ENCODE measurements around the gene SH3RF3. TPM values are rescaled to one million over a fixed set of nuclear protein-coding genes. Genes with fewer than 3 reads are reported as not detected.

SH3RF3 gene
- total RNA-seq, 3 donors from 2014 or later: 3.2 to 5.6 (median 4.6) TPM

GRCh38 chr2:109202486-109202885 lies 73.5 kb downstream of the SH3RF3 start:
- Histone ChIP-seq H3K9me3 (no peaks in the 10 kb centered on the region), H3K27me3 (no peaks in the 10 kb centered on the region), H3K27ac (no peak overlapping the region), H3K36me3 (no peaks in the 10 kb centered on the region), H3K4me1 (no peaks in the 10 kb centered on the region), H3K4me3 (no peak overlapping the region)
- no peak for TF ChIP-seq CTCF (IDR thresholded peaks at IDR 0.05)
- no peak for TF ChIP-seq POLR2AphosphoS5 (IDR thresholded peaks at IDR 0.05)
- no peak for TF ChIP-seq POLR2A (IDR thresholded peaks at IDR 0.05)
- DNase-seq (ENCODE audit: low spot score in 2 of 2): no peak
- intact Hi-C loops (cut with DNase I; ENCODE audit: low total_unique reads): no loop called here

DNA sequence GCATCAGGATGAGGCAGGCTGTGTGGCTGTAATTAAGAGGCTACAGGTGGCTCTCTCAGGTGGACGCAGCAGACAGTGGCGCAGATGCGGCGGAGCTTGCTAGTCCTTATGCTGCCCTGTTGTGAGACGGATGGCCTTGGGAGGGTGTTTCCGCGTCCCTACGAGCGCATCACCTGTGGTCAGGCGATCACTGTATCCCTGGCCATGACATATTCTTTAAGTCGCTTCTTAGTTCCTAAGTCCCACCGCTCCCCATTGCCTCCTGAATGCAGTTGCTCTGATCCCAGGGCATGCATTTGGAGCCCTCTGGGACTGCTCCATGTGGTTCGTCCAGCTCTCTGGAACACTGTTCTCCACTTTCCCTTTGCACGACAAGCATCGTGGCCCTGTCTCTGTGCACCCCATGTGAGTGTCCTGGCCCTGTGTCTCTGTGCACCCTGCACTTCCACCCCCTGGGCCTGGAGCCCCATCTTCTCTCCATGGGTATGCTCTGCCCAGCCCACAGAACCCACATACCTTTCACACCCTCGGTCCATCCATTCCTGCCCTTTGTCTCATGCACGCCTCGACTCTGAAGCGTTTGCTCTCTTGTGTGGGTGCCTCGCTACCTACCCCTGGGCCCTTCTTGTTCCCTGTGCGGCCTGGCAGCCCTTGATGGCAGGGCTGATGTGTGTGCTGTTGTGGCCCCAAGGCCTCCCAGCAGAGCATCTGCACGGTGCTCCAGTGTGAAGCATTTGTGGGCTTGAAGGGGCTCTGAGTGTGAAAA lies 74.4 kb downstream of the SH3RF3 start:
- no peak for DNase-seq (ENCODE audit: low spot score in 2 of 2)
- intact Hi-C loops (cut with DNase I; ENCODE audit: low total_unique reads): no loop called here
- Histone ChIP-seq H3K27ac (no peak overlapping the region), H3K9me3 (no peaks in the 10 kb centered on the region), H3K4me1 (no peaks in the 10 kb centered on the region), H3K4me3 (no peak overlapping the region), H3K36me3 (no peaks in the 10 kb centered on the region), H3K27me3 (no peaks in the 10 kb centered on the region)
- TF ChIP-seq POLR2A (IDR thresholded peaks at IDR 0.05) (no peak), POLR2AphosphoS5 (IDR thresholded peaks at IDR 0.05) (no peak), CTCF (IDR thresholded peaks at IDR 0.05) (no peak)

DNA sequence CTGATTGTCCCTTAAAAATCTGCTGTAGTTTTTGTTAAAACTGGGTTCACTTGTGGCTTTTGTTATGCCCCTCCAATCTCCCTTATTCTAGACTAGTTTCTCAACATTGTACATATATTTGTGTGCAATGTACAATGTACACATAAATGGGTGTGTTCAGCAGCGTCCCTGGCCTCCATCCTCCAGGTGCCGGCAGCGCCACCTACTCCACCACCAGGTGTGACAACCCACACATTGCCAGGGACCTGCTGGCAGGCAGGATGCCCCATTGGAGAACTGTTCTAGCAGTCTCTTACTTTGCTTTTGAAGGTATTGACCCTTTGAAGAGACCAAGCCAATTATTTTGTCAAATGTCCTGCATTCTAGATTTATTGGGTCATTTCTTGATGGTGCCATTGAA lies 75.4 kb downstream of the SH3RF3 start:
- H3K9me3 ChIP-seq: no peaks in the 10 kb centered on the region
- H3K27me3 ChIP-seq: no peaks in the 10 kb centered on the region
- TF ChIP-seq POLR2AphosphoS5 (IDR thresholded peaks at IDR 0.05) (no peak), POLR2A (IDR thresholded peaks at IDR 0.05) (no peak), CTCF (IDR thresholded peaks at IDR 0.05) (no peak)
- H3K27ac ChIP-seq: no peak overlapping the region
- H3K4me1 ChIP-seq: peaks cover 0 to 3% of the 10 kb centered on the region in 2 donors
- intact Hi-C loops (cut with DNase I; ENCODE audit: low total_unique reads): no loop called here
- no peak for DNase-seq (ENCODE audit: low spot score in 2 of 2)
- H3K4me3 ChIP-seq: no peak overlapping the region
- no peaks in the 10 kb centered on the region for H3K36me3 ChIP-seq

GRCh38 chr2:109205447-109205846 lies 76.4 kb downstream of the SH3RF3 start:
- Histone ChIP-seq H3K36me3 (no peaks in the 10 kb centered on the region), H3K4me3 (no peak overlapping the region), H3K4me1 (peaks cover 0 to 4% of the 10 kb centered on the region in 2 donors), H3K27me3 (no peaks in the 10 kb centered on the region), H3K9me3 (no peaks in the 10 kb centered on the region), H3K27ac (no peak overlapping the region)
- TF ChIP-seq CTCF (IDR thresholded peaks at IDR 0.05): no peak
- TF ChIP-seq POLR2AphosphoS5 (IDR thresholded peaks at IDR 0.05): no peak
- TF ChIP-seq POLR2A (IDR thresholded peaks at IDR 0.05): no peak
- intact Hi-C loops (cut with DNase I; ENCODE audit: low total_unique reads): no loop called here
- no peak for DNase-seq (ENCODE audit: low spot score in 2 of 2)

DNA sequence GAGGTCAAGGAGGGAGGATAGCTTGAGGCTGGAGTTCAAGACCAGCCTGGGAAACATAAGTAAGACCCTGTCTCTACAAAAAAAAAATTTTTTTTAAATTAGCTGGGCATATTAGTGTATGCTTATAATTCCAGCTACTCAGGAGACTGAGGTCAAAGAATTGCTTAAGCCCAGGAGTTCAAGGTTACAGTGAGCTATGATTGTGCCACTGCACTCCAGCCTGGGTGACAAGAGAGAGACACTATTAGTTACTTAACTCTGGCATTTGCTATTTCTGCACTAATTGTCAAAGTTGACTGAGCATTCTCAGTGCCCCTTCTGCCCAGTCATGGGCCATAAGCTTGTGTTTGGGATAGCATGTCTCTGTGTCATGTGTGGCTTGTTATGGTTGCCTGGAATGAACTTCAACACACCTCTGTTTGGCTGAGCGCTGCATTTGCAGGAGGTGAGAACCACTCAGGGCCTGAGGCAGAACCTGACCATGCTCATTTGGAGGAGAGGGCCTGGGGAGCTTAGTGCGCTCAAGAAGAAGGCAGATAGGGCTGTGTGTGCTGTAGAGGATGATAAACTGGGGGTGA lies 77.7 kb downstream of the SH3RF3 start:
- no peak overlapping the region for H3K27ac ChIP-seq
- intact Hi-C loops (cut with DNase I; ENCODE audit: low total_unique reads): no loop called here
- DNase-seq (ENCODE audit: low spot score in 2 of 2): no peak
- no peak overlapping the region for H3K4me3 ChIP-seq
- no peaks in the 10 kb centered on the region for H3K9me3 ChIP-seq
- TF ChIP-seq POLR2AphosphoS5 (IDR thresholded peaks at IDR 0.05): no peak
- H3K36me3 ChIP-seq: no peaks in the 10 kb centered on the region
- peaks cover 0 to 4% of the 10 kb centered on the region in 2 donors for H3K4me1 ChIP-seq
- no peaks in the 10 kb centered on the region for H3K27me3 ChIP-seq

All from breast epithelium (tissue), 4 donors.